ENCODE results near the gene ZIC5. TPM values are rescaled to one million over a fixed set of nuclear protein-coding genes. Genes with fewer than 3 reads are reported as not detected.

ZIC5 gene
- total RNA-seq (2014; rRNA removed; shearing (Covaris generic); ENCODE audit: low replicate concordance), result not detected in 2 replicates

- no peak within 1 kb of the TSS for H3K4me2 ChIP-seq (ENCODE audit: low read depth, low read length, poor library complexity, severe bottlenecking)
- no peaks in the 10 kb centered on the region for H3K27me3 ChIP-seq (ENCODE audit: low read length)
- H3K9ac ChIP-seq (ENCODE audit: low read length), result no peak within 1 kb of the TSS
Measured at GRCh38 chr13:99971576-99972189, at the start of gene ZIC5. Gene ZIC5, minus strand, starts transcription at chr13:99971767. Its CDS starts 164 bp downstream, at chr13:99971603.

GRCh38 chr13:100019780-100020356 lies 48.3 kb upstream of the ZIC5 start:
- H3K27ac ChIP-seq (ENCODE audit: low read length), result no peak overlapping the region
- no peak overlapping the region for H3K9ac ChIP-seq (ENCODE audit: low read length)
- H3K27me3 ChIP-seq (ENCODE audit: low read length), result no peaks in the 10 kb centered on the region
- H3K36me3 ChIP-seq (ENCODE audit: insufficient read depth, low read length), result no peaks in the 10 kb centered on the region
- no peak overlapping the region for H2AFZ ChIP-seq (ENCODE audit: low read length)
- no peaks in the 10 kb centered on the region for H3K9me3 ChIP-seq (ENCODE audit: low read length)
- no peak overlapping the region for H3K4me2 ChIP-seq (ENCODE audit: low read depth, low read length, poor library complexity, severe bottlenecking)
- H4K20me1 ChIP-seq (ENCODE audit: insufficient read depth, low read depth, low read length), result no peaks in the 10 kb centered on the region
- no peak for DNase-seq
- H3K79me2 ChIP-seq (ENCODE audit: low read length), result no peaks in the 10 kb centered on the region
- H3K9me2 ChIP-seq (replicated peaks; ENCODE audit: insufficient read depth, low read length), result no peaks in the 10 kb centered on the region
- H3K4me3 ChIP-seq (ENCODE audit: low read length), result no peak overlapping the region
- no peaks in the 10 kb centered on the region for H3K4me1 ChIP-seq (ENCODE audit: low read length)

More at GRCh38 chr13:99971576-99972189, at the start of gene ZIC5:
- no peaks in the 10 kb centered on the region for H3K79me2 ChIP-seq (ENCODE audit: low read length)
- H3K9me2 ChIP-seq (replicated peaks; ENCODE audit: insufficient read depth, low read length), result no peaks in the 10 kb centered on the region
- H4K20me1 ChIP-seq (ENCODE audit: insufficient read depth, low read depth, low read length), result no peaks in the 10 kb centered on the region
- H3K9me3 ChIP-seq (ENCODE audit: low read length), result no peaks in the 10 kb centered on the region
- H3K36me3 ChIP-seq (ENCODE audit: insufficient read depth, low read length), result no peaks in the 10 kb centered on the region
- no peaks in the 10 kb centered on the region for H3K4me1 ChIP-seq (ENCODE audit: low read length)
- H3K4me3 ChIP-seq (ENCODE audit: low read length), result no peak within 1 kb of the TSS
- H2AFZ ChIP-seq (ENCODE audit: low read length), result no peak within 1 kb of the TSS
- H3K27ac ChIP-seq (ENCODE audit: low read length), result no peak within 1 kb of the TSS
- DNase-seq, result no peak

- no peak for DNase-seq
- Histone ChIP-seq H3K36me3 (ENCODE audit: insufficient read depth, low read length) (no peaks in the 10 kb centered on the region), H4K20me1 (ENCODE audit: insufficient read depth, low read depth, low read length) (no peaks in the 10 kb centered on the region), H3K9me2 (replicated peaks; ENCODE audit: insufficient read depth, low read length) (no peaks in the 10 kb centered on the region), H3K79me2 (ENCODE audit: low read length) (no peaks in the 10 kb centered on the region), H3K27me3 (ENCODE audit: low read length) (no peaks in the 10 kb centered on the region), H3K9ac (ENCODE audit: low read length) (no peak overlapping the region), H3K9me3 (ENCODE audit: low read length) (no peaks in the 10 kb centered on the region), H3K4me3 (ENCODE audit: low read length) (no peak overlapping the region), H3K27ac (ENCODE audit: low read length) (no peak overlapping the region), H3K4me2 (ENCODE audit: low read depth, low read length, poor library complexity, severe bottlenecking) (no peak overlapping the region), H2AFZ (ENCODE audit: low read length) (no peak overlapping the region), H3K4me1 (ENCODE audit: low read length) (no peaks in the 10 kb centered on the region)
Measured at GRCh38 chr13:100014621-100015020, 43.1 kb upstream of the ZIC5 start.

- Histone ChIP-seq H3K36me3 (ENCODE audit: insufficient read depth, low read length) (no peaks in the 10 kb centered on the region), H3K9me3 (ENCODE audit: low read length) (no peaks in the 10 kb centered on the region), H3K4me3 (ENCODE audit: low read length) (no peak overlapping the region), H3K4me1 (ENCODE audit: low read length) (peaks cover 3% of the 10 kb centered on the region), H4K20me1 (ENCODE audit: insufficient read depth, low read depth, low read length) (no peaks in the 10 kb centered on the region), H2AFZ (ENCODE audit: low read length) (no peak overlapping the region), H3K9me2 (replicated peaks; ENCODE audit: insufficient read depth, low read length) (no peaks in the 10 kb centered on the region), H3K27ac (ENCODE audit: low read length) (no peak overlapping the region), H3K9ac (ENCODE audit: low read length) (no peak overlapping the region), H3K27me3 (ENCODE audit: low read length) (no peaks in the 10 kb centered on the region), H3K4me2 (ENCODE audit: low read depth, low read length, poor library complexity, severe bottlenecking) (no peak overlapping the region), H3K79me2 (ENCODE audit: low read length) (no peaks in the 10 kb centered on the region)
- no peak for DNase-seq
Measured at GRCh38 chr13:99998261-99998660, 26.7 kb upstream of the ZIC5 start.

- no peak overlapping the region for H2AFZ ChIP-seq (ENCODE audit: low read length)
- H3K27ac ChIP-seq (ENCODE audit: low read length), result no peak overlapping the region
- H3K27me3 ChIP-seq (ENCODE audit: low read length), result no peaks in the 10 kb centered on the region
- no peak overlapping the region for H3K4me3 ChIP-seq (ENCODE audit: low read length)
- H4K20me1 ChIP-seq (ENCODE audit: insufficient read depth, low read depth, low read length), result no peaks in the 10 kb centered on the region
- no peak overlapping the region for H3K4me2 ChIP-seq (ENCODE audit: low read depth, low read length, poor library complexity, severe bottlenecking)
- no peak overlapping the region for H3K9ac ChIP-seq (ENCODE audit: low read length)
- H3K9me2 ChIP-seq (replicated peaks; ENCODE audit: insufficient read depth, low read length), result no peaks in the 10 kb centered on the region
- no peaks in the 10 kb centered on the region for H3K36me3 ChIP-seq (ENCODE audit: insufficient read depth, low read length)
- H3K4me1 ChIP-seq (ENCODE audit: low read length), result peaks cover 8% of the 10 kb centered on the region
- H3K9me3 ChIP-seq (ENCODE audit: low read length), result no peaks in the 10 kb centered on the region
- DNase-seq, result no peak
- no peaks in the 10 kb centered on the region for H3K79me2 ChIP-seq (ENCODE audit: low read length)
Measured at GRCh38 chr13:99997702-99998214, 26.2 kb upstream of the ZIC5 start.

GRCh38 chr13:99996381-99996973 lies 24.9 kb upstream of the ZIC5 start:
- Histone ChIP-seq H3K9me3 (ENCODE audit: low read length) (no peaks in the 10 kb centered on the region), H3K9ac (ENCODE audit: low read length) (no peak overlapping the region), H3K27ac (ENCODE audit: low read length) (no peak overlapping the region), H3K36me3 (ENCODE audit: insufficient read depth, low read length) (no peaks in the 10 kb centered on the region), H3K79me2 (ENCODE audit: low read length) (no peaks in the 10 kb centered on the region), H3K9me2 (replicated peaks; ENCODE audit: insufficient read depth, low read length) (no peaks in the 10 kb centered on the region), H2AFZ (ENCODE audit: low read length) (no peak overlapping the region), H3K4me2 (ENCODE audit: low read depth, low read length, poor library complexity, severe bottlenecking) (no peak overlapping the region), H4K20me1 (ENCODE audit: insufficient read depth, low read depth, low read length) (no peaks in the 10 kb centered on the region), H3K27me3 (ENCODE audit: low read length) (no peaks in the 10 kb centered on the region), H3K4me3 (ENCODE audit: low read length) (no peak overlapping the region), H3K4me1 (ENCODE audit: low read length) (peaks cover 17% of the 10 kb centered on the region)
- no peak for DNase-seq

- no peak for DNase-seq
- no peaks in the 10 kb centered on the region for H3K27me3 ChIP-seq (ENCODE audit: low read length)
Measured at GRCh38 chr13:99995589-99996380, 24.2 kb upstream of the ZIC5 start.

GRCh38 chr13:99995104-99995588 lies 23.6 kb upstream of the ZIC5 start:
- H3K4me1 ChIP-seq (ENCODE audit: low read length), result peaks cover 17% of the 10 kb centered on the region
- H4K20me1 ChIP-seq (ENCODE audit: insufficient read depth, low read depth, low read length), result no peaks in the 10 kb centered on the region
- no peaks in the 10 kb centered on the region for H3K9me3 ChIP-seq (ENCODE audit: low read length)
- DNase-seq, result no peak
- no peak overlapping the region for H2AFZ ChIP-seq (ENCODE audit: low read length)
- no peak overlapping the region for H3K27ac ChIP-seq (ENCODE audit: low read length)
- no peaks in the 10 kb centered on the region for H3K27me3 ChIP-seq (ENCODE audit: low read length)
- H3K79me2 ChIP-seq (ENCODE audit: low read length), result no peaks in the 10 kb centered on the region
- no peaks in the 10 kb centered on the region for H3K9me2 ChIP-seq (replicated peaks; ENCODE audit: insufficient read depth, low read length)
- H3K4me2 ChIP-seq (ENCODE audit: low read depth, low read length, poor library complexity, severe bottlenecking), result no peak overlapping the region
- no peak overlapping the region for H3K4me3 ChIP-seq (ENCODE audit: low read length)
- H3K9ac ChIP-seq (ENCODE audit: low read length), result no peak overlapping the region
- no peaks in the 10 kb centered on the region for H3K36me3 ChIP-seq (ENCODE audit: insufficient read depth, low read length)

More at GRCh38 chr13:99995589-99996380, 24.2 kb upstream of the ZIC5 start:
- Histone ChIP-seq H3K4me1 (ENCODE audit: low read length) (peaks cover 17% of the 10 kb centered on the region), H3K4me2 (ENCODE audit: low read depth, low read length, poor library complexity, severe bottlenecking) (no peak overlapping the region), H3K9ac (ENCODE audit: low read length) (no peak overlapping the region), H3K9me3 (ENCODE audit: low read length) (no peaks in the 10 kb centered on the region), H3K27ac (ENCODE audit: low read length) (no peak overlapping the region), H3K79me2 (ENCODE audit: low read length) (no peaks in the 10 kb centered on the region), H3K36me3 (ENCODE audit: insufficient read depth, low read length) (no peaks in the 10 kb centered on the region), H4K20me1 (ENCODE audit: insufficient read depth, low read depth, low read length) (no peaks in the 10 kb centered on the region), H3K4me3 (ENCODE audit: low read length) (no peak overlapping the region), H3K9me2 (replicated peaks; ENCODE audit: insufficient read depth, low read length) (no peaks in the 10 kb centered on the region), H2AFZ (ENCODE audit: low read length) (no peak overlapping the region)

Measured in Karpas-422 (cell line).